Stimulated activated CD4-positive, alpha-beta T cell treated with anti-CD3 and anti-CD28 coated beads, Interleukin-12 subunit alpha, Interleukin-12 subunit beta, amount 100 ng/mL, for 48 hours (primary cell): ENCODE results near the gene PCDHB8.
"Not testable (repeated sequence)": the region's sequence is repeated elsewhere in the genome, so short reads cannot be mapped to it uniquely, and the experiment has no call there.

ENCODE experiments used
- DNase-seq, 3 donors: peaks; one replicate each; pipeline ENCODE4 v3.0.0-alpha.2; 2020; ENCODE audit warnings: low read depth in 2 of 3, low spot score in 1 of 3

PCDHB8 gene

GRCh38 chr5:141225421-141225820, 47.8 kb downstream of the PCDHB8 start:
- DNase-seq, result not testable (repeated sequence)
